HG03520 (cell line): ENCODE measurements around the gene LAMB4.

Experiments used
- ATAC-seq: cut with Tn5 transposase; IDR thresholded peaks from one replicate; pipeline ENCODE4 v1.9.1; 2021; ENCODE audit warnings: mild to moderate bottlenecking, moderate library complexity; ENCODE audit not compliant: unreplicated experiment

The LAMB4 gene

DNA sequence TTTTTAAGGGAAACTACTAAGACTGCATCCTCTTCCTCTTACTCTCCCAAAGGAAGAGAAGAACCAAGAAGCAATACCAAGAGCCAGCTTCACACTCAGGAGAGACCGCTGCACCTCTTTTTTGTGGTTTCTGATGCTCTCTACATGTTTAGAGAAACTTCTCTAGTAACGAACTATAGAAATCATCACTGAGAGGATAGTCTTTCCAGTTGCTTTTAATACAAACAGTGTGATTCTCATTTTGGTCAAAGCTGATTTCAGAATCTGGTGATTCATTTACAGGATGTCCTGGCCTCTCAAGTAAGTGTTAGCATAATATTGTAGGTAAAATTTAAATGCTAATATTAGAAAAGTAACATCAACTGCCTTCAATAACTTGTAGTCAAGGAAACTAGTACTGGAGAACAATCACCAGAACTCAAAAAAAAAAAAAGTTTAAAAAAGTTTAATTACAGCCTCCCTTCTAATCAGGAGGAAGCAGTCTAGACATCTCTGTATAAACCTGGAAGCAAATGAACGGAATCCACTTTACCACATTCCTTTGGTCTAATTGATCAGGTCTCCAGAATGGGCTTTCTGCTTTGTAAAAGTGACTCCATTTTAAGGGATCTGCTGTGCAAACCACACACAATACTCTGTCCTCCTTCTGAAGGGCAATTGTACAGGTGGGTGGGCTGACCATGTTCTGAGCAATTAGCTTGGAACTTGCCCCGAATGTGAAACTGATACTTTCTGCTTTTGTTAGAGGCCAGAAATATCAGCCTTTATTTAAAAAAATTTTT, 130.2 kb downstream of the LAMB4 start:
- ATAC-seq: no peak

GRCh38 chr7:107998660-107999480, 131.3 kb downstream of the LAMB4 start:
- ATAC-seq: no peak

DNA sequence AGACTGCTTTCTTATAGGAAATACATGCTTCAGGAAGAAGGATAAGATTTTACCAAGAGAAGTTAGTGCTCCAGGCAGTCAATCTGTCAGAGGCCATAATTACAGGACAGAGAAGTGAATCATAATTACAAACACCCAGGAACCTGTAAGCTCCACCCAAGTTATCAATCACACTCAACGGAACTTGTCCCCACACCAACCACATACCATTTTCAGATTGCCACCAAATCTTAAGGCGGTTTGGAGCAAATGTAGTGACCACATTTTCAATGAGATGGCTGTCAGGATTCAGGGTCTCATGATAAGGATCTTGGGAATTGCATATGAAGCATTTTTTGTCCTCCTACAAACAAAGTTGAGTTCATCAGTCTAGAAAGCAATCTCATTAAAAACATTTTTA, 132.0 kb downstream of the LAMB4 start:
- no peak for ATAC-seq

DNA sequence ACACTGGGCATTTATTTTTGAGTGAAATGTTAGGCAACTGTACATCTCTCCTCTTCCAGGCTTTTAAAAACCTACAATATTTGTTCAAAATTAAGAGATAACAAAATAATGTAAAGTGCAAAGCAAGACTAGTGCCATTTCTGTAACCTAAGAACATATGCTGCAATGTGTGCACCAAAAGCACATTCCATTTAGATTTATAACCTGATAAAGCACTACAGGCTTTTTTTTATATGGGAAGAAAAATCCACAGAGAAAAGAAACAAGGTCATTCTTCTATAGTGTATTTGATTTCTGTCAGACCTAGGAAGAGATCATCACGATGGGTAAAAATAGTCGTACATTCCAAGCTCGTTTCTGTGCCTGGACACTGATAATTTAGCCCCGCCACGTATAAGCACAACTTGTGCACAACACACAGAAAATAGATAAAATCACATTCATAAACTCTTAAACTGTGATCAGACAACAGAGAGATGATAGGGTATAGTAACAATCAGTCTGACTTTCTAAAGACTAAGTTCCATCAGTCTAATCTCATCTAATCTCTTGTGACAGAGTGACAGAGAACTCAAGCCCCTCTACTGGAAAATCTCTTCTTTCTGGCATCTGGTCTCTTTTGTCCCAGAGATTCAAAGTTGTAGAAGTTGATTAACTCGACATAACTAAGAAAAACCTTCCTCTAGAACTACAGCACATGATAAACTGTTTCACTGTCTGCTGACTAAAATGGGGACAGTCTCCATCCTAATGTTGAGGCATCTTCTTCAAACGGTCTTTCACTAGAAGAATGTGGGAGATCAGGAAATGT, 133.9 kb downstream of the LAMB4 start:
- no peak for ATAC-seq

GRCh38 chr7:107995184-107996071, 134.7 kb downstream of the LAMB4 start:
- ATAC-seq: no peak

GRCh38 chr7:107994421-107995030, 135.6 kb downstream of the LAMB4 start:
- ATAC-seq: no peak

- no peak for ATAC-seq
These were observed 136.3 kb downstream of the LAMB4 start for GRCh38 chr7:107993891-107994291.

DNA sequence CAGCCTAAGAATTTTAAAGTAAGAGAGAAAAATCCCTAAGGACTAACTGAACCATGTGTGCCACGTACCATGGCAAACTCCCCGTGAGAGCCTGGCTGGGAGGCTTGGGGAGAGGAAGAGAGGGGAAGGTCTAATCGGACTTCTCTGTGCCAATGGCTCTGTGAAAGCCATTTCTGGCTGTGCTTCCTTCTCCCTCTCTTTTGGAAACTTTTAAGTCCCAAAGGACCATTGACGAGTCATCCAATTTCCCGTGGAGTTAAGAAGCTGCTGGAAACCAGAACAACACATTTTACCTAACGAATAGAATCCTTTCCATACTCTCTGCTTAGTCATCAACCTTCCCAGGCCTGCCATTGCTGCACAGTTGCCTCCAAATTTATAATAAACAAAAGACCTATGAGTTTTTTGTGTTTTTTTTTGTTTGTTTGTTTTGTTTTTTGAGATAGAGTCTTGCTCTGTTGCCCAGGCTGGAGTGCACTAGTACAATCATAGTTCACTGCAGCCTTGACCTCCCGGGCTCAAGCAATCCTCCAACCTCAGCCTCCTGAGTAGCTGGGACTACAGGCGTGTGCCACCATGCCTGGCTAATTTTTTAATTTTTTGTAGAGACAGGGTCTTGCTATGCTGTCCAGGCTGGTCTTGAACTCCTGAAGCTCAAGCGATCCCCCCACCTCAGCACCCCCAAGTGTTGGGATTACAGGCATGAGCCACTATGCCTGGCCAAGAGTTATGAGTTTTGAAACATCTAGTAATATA, 140.4 kb downstream of the LAMB4 start:
- ATAC-seq: no peak

DNA sequence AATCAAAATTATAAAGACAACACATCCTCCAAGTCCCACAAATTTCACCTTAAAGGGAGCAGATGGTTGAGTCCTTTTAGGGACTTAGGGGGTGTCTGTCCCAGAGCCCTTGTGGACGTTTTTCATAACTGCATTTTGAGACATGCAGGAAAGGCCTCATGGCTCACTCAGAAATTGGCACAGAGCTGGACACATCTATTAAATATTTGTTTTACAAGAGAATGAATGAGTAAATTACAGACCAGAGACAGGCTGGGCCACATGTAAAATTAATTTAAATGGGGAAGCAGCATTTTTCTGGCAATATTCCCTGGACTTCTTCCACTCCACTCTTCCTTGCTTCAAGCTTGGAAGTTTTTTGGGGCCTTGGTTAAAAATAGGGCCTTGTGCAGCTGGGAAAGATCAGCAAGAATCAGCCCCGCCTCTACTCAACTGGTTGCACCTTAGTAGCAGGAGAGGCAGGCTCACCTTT, 147.2 kb downstream of the LAMB4 start:
- ATAC-seq: no peak

GRCh38 chr7:107982042-107982840, 147.9 kb downstream of the LAMB4 start:
- ATAC-seq: no peak

DNA sequence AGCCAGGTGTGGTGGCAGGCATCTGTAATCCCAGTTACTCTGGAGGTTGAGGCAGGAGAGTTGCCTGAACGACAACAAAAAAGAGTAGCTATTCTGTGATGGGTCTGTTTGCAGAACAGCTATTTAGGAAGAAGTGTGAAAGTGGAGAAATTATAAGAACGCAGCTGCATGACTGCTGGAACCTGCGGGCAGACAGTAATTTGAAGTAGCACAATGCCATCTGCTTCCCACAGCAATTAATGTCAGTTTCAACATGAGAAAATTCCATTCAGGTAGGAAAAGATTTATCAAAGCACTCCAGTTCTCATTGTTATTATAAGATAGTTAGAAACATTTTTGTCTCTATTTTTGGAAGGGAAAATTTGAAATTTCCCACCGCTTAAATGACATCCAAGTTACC, 148.7 kb downstream of the LAMB4 start:
- ATAC-seq: no peak

DNA sequence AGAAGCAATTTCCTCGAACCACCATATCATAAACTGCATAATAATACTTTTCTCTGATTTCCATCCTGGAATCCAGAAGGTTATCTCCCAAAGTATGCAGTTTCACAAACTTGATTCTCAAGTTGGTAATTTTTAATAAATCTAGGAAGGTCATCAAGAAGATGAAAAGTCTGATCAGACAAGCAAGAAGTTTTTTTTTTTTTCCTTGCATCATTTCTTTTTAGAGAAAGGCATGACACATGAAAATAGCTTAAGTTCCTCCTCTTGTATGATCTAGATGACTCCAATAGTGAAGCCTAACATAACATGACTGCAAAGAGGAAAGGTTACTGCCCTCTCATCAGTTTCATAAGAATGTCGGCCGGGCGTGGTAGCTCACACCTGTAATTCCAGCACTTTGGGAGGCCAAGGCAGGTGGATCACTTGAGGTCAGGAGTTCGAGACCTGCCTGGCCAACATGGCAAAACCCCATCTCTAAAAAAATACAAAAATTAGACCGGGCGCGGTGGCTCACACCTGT, 149.4 kb downstream of the LAMB4 start:
- ATAC-seq: no peak

DNA sequence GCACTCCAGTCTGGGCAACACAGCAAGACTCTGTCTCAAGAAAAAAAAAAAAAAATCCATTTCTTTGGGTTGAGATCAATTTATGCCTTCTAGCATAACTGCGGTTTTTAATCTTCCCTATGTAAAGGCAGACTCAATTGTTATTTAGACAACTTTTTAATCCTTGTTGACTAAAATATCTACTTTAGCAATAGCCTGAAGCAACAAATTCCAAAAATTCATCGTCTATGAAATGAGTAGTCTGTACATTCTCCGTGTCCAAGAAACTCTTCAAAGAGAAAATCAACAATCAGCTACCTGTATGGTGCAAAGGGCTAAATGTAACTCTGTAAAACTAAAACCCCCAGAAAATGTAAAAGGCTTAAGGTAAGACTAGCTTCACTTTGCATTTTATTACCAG, 150.0 kb downstream of the LAMB4 start:
- no peak for ATAC-seq

GRCh38 chr7:107978815-107979408, 151.2 kb downstream of the LAMB4 start:
- no peak for ATAC-seq

DNA sequence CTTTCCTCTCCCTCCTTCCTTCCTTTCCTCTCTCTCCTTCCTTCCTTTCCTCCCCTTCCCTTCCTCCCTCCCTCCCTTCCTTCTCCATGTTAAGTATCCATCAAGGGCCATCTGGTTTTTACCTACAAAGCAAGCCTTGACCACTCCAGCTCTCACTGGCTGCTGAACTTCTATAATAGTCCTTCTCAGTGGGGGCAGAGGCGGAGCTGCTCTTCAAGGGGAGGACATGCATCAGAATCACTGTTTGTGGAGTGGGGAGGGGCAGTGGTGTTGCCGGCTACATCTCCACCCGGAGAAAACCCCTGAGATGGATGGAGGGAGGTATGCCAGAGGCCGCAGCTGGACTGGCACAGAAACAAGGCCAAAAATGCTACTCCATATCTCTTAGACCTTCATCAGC, 153.1 kb downstream of the LAMB4 start:
- ATAC-seq: no peak

DNA sequence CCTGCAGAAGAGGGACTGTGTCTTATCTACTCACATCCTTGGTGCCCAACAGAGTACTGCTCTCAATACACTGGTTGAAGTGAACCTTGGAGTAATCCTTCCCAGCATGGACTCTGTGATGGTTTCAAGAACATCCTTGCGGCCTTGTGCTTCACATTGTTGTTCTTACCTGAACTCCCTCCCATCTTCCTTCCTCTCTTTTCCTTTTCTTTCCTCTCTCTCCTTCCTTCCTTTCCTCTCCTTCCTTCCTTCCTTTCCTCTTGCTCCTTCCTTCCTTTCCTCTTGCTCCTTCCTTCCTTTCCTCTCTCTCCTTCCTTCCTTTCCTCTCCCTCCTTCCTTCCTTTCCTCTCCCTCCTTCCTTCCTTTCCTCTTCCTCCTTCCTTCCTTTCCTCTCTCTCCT, 153.5 kb downstream of the LAMB4 start:
- no peak for ATAC-seq

DNA sequence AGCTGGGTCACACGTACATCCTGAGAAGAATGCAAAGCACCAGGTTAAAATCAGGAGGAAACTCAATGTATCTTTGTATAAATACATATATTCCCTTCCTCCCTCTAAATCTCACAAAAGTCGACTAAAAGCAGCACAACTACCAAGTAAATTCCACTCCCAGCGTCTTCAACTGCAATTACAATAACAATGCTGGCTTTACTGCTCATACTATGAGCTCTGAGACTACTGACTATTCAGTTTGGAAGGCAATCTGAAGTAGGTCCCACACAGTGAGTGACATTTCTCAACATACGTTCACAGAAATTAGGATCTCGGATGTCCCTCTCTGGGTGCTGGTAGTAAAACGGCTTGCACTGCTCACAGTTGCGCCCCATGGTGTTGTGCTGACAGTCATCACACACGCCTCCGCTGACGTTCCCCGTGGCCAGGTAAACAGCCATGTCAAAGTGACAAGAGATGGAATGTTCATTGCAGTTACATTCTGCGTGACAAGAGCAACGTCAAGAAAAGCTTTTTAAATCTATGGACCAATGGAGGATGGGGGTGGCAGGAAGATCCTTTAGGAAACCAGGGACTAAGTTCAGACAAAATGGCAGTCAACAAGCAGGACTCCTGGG, 154.7 kb downstream of the LAMB4 start:
- no peak for ATAC-seq
